8988T (cell line): ENCODE measurements around the gene CDK14.
"Not testable (repeated sequence)": the region's sequence is repeated elsewhere in the genome, so short reads cannot be mapped to it uniquely, and the experiment has no call there.

ENCODE experiments used
- DNase-seq: peaks from one replicate; pipeline ENCODE4 v3.0.0; 2011

Gene CDK14

GRCh38 chr7:90920336-90920735, 324.2 kb downstream of the CDK14 start:
- DNase-seq: no peak

DNA sequence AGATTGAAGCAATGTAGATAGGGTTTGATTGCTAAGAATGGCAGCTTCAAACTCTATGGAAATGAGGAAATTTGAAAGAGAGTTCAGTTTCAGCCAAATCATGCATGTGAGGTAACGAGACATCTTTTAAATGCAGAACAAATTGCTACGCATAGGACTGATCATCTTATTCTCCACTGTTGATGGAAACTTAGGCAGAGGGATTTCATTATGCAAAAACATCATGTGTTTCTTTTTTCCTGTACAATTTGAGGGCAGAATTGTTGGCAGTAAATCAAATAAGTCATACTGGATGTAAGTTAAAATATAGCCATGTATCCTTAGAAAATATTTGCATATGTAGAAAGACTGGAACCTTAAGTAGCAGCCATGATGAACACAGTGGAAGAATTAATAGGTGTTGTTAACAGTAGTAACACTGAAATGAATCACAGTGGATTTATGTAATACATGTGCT, 327.4 kb downstream of the CDK14 start:
- no peak for DNase-seq

DNA sequence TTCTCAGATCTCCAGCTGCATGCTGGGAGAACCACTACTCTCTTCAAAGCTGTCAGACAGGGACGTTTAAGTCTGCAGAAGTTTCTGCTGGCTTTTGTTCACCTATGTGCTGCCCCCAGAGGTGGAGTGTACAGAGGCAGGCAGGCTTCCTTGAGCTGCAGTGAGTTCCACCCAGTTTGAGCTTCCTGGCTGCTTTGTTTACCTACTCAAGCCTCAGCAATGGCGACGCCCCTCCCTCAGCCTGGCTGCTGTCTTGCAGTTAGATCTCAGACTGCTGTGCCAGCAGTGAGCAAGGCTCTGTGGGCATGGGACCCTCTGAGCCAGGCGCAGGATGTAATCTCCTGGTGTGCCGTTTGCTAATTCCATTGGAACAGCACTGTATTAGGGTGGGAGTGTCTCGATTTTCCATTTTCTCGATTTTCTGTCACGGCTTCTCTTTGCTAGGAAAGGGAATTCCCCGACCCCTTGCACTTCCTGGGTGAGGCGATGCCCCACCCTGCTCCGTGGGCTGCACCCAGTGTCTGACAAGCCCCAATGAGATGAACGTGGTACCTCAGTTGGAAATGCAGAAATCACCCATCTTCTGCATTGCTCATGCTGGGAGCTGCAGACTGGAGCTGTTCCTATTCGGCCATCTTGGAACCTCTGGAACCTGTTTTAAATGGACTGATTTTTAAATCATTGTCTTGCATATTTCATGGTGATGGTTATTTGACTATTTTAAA, 332.7 kb downstream of the CDK14 start:
- DNase-seq: not testable (repeated sequence)

DNA sequence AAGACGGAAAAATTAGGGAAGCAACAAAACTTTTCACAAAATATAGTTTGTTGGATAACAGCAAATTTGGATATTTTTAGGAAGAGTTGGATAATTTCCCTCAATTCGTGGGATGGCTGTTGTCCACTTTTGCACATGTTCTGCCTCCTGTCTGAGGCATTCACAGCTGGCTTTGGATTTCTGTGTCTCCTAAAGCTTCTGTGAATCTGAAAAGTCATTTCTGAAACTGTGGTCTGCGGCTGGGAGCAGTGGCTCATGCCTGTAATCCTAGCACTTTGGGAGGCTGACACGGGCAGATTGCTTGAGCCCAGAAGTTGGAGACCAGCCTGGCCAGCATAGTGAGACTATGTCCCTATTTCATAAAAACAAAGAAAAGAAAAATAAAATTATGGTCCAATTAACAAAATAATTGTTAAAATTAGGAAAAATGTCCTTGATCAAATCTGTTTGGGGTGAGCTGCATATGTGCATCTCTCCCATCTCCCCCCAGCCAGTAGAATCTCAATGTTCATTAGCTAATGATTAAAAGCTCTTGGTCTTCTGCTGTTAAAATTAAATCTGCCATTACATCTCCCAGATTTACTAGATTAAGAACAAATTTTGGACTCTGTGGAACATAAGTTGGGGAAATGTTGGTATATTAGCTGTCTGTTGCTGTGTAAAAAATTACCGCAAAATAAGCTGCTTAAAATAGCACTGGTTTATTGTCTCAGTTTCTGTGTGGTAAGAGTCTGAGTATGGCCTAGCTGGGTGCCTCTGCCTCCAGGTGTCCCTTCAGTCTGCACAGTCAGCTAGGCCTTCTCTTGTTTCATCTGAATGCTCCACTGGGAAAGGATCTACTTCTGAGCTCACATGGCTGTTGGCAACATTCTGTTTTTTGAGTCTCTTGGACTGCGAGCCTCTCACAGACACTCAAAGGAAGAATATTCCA, 336.1 kb downstream of the CDK14 start:
- no peak for DNase-seq

DNA sequence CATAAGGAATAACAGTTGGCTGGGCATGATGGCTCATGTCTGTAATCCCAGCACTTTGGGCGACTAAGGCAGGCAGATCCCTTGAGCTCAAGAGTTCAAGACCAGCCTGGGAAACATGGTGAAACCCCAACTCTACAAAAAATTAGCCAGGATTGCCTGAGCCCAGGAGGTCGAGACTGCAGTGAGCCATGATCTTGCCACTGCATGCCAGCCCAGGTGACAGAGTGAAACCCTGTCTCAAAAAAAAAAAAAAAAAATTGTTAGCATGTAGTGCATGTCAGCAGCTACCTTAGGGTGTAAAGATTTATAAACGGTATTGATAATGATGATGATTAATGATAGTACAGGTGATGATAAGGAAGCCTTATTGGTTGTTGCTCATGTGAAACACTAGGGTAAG, 336.9 kb downstream of the CDK14 start:
- no peak for DNase-seq

DNA sequence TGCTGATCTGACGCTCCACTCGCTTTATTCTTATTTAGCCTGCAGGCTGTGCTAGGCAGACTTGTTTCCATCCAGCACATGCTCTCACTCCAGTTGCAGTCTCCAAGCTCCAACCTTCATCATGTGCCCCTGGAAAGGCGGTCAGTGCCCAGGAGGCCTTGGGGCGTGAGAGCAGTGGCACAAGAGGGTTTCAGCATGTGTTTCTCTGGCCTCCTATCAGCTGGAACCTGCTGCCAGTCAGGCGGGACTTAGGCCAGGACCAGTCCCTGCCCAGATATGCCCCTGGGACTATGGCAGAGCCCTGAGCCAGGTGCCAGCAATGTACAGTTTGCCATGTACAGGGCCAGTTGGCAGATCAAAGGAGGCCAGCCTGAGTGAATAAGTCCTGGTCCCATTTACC, 337.9 kb downstream of the CDK14 start:
- no peak for DNase-seq

GRCh38 chr7:90938371-90938770, 342.2 kb downstream of the CDK14 start:
- DNase-seq: no peak

DNA sequence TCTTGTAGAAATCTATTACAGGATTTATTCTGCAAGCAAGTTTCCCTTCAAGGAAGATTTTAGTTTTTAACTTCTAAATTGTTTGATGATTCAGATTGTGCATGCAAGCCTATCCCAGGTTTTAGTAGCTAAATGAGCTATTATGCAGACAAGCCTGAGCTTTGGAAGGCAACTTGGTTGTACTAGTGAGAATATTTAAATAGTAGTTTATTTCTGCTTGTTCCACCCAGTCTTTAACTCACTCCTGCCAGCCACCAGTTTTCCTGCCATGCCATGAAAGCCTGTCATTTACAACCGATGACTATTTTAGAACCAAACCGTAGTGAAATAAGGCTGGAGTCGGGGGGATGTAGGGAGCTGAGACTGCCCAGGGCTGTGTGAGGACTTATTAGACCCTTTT, 343.5 kb downstream of the CDK14 start:
- no peak for DNase-seq

- no peak for DNase-seq
Observed at GRCh38 chr7:90944021-90944420, 347.9 kb downstream of the CDK14 start.

DNA sequence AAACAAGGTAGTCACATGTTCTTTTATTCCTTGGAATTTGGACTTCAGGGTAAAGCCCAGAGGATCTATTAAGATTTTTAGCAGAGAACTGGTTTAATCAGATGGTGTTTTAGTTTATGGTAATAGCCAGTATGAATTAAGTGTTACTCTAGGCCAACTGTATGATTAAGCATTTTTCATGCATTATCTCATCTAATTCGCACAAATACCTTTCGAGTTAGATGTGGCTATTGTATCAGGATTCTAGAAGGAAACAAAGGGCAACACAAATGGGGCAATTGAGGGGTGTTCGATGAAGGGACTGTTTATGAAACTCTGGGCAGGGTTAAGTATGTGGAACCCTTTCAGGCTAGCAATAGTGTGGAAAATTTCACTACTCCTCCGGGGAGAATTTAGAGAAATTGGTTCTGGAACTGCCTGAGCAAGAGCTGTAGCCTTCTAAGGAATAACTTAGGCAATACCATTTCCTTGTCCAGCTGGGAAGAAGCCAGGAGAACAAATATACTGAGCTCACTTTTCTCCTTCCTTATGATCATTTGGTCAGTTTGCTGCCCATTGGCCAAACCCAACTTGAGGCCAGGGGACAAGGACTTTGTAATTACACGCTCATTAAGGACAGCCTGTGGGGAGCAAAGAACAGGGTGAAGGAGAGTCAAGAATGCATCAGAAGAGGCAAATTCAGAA, 349.1 kb downstream of the CDK14 start:
- no peak for DNase-seq

DNA sequence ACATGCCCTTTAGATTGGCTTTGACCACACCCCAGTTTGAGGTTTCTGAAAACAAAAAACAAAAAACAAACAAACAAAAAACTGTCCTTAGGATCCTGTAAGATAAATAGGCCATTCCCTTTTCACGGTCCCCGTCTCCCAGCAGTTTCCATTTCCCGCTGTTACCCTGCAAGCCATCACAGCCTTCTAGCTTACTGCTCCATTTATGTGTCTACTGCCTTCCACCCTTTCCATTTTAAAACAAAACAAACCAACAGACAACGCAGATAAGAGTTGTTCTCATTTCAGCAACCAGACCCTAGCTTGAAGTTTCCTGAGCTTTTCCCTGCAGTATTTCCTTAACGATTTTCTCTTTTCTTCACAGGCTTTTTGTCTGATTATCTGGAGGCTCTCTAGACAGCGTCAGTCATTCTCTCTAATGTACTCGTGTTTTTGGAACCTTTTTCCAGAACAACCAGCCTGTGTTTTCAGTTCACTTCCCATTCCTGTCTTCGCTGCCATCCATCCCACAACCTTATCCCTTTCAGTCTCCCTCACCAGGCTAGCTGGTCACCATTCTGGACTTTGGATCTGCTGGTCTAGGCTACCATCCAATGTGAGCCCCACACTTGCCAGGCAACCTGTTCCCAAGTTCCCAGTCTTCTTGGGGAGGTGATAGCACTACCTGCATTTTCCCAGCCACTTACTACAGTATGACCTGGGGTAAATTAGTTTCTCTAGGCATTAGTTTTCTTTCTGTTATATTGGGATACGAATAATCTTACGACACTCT, 350.8 kb downstream of the CDK14 start:
- DNase-seq: no peak

DNA sequence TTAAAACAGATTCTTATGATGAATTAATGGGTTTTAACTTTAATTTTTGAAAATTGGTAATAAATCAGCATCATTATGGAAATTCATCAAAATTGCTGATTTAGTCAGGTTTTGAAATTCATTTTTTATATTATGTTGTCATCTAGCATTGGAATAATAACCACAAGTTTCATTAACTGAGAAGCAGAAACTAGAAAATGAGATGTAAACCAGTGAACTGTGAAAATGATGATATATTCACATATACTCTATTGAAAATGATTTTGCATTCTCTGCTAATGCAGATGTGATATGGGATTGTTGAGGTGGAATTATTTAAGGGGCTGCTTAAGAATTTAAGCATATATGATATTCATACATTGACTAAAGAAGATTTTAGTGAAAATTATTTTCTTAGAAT, 352.0 kb downstream of the CDK14 start:
- DNase-seq: no peak

DNA sequence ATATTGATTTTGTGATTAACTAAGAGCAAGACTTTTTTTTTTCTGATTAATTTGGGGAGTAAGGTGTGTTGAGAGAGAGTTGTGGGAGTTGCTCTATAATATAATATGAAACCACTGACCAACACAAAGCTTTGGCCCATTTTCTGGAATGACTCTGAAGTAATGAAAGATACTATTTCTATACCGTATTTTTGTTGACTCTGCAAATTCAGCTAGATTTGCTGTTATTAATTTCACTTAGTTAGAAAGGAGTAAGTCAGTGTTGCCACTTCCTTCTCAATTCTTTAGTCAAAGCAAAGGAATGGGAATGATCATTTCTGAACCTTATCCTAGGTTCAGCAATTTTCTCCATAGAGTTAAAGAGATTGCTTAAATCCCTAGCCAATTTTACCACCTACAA, 355.1 kb downstream of the CDK14 start:
- DNase-seq: no peak

- no peak for DNase-seq
Observed at GRCh38 chr7:90951986-90952954, 356.1 kb downstream of the CDK14 start.

DNA sequence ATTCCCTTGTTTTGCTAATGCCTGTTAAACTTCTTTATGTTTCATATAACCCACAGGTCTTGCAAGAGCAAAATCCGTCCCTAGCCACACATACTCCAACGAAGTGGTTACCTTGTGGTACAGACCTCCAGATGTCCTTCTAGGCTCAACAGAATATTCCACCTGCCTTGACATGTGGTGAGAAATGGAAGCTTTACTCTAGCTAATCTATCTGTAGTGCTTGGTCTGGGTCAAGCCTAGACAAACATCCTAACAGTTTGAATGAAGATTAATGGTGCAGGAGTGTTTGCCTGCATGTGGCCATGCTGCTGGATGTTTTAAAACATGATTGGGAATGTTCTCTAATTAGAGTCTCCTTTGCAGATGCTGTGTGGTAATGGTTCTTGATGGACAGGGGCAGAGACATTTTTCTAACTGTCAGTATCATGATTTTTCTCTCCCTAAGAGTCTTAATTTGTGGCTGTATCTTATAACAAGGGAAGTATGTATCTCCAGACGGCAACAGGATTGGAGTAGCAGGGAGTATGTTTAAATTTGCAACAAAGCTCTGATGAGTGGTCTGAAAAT, 359.6 kb downstream of the CDK14 start:
- no peak for DNase-seq

- no peak for DNase-seq
Observed at GRCh38 chr7:90957883-90958282, 361.8 kb downstream of the CDK14 start.

DNA sequence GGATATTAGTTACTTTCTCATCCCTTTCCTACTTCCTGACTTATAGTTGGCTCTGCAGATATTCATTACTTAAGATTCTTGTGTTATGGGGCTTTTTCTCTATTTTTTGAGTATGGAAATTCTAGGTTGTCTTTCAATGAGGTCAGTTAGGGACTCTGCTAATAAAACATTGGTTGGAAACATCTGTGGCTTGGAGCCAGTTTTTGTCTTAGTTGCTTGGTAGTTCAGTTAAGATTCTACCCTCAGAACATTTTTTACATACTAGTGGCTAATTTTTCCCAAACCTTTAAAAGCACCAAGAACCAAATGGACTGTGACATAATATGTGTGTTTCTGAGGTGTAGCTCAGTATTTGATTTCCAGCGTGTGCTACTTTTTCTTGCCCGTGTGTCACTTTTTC, 362.5 kb downstream of the CDK14 start:
- no peak for DNase-seq

DNA sequence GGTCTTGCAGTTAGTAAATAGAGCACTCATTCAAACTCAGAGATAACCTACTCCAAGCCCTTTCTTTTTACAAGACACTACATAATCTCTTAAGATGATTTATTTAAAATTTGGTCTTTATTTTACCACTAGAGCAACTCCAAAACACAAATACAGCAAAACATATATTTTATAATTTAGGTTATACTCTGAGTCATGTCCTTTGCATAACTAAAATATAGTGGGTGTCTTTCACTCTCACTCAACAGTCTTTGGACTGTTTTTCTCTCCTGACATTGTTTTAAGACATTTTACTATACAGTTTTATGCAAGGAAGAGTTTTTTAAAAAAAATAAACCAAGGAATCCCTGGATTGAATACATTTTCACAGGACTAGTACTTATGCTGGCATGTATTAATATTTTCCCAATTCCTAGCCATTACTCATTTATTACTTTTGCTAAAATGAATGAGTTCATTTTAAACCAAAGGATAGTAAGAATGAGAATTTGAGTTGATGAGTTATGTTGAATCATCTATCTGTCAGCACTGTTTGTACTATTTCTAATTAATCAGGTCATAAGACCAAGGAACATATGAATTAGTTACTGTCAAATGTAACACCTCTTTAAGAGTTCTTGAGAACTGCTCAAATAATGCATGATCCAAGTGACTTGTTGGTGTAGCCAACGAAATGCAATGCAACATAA, 365.1 kb downstream of the CDK14 start:
- no peak for DNase-seq

- DNase-seq: no peak
Observed at GRCh38 chr7:90965211-90965610, 369.1 kb downstream of the CDK14 start.

DNA sequence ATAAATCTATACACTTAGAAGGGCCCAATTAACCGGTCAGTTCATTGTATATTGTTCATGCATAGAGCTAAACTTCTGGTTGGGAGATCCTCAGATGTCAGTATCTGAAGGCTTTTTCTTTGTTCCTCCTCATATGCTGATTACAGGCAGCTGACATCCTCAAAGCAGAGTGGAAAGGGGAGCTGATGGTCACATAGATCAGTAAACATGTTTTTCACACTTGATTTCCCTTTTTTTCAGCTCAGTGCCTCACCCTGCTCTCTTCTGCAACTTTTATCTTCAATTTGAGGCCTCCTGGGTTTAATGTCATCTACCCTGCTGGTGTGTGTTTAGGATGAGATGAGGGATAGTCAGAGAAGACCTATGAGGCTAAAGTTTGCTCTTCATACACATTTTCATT, 370.2 kb downstream of the CDK14 start:
- no peak for DNase-seq

- DNase-seq: no peak
Observed at GRCh38 chr7:90968871-90969270, 372.8 kb downstream of the CDK14 start.
